Stomach (tissue), 4 donors: ENCODE results near the gene FIBP.

Source experiments
- CTCF ChIP-seq, 7 experiments: fragments of 450-650 bp in 4 of 7; fragments of 200-600 bp in 3 of 7; sonication (generic) in 3 of 7; IDR thresholded peaks; one replicate each; pipeline ENCODE4 v1.5.1; 2016 to 2019; ENCODE audit warnings: antibody characterized with exemption in 7 of 7, control low read depth in 2 of 7, mild to moderate bottlenecking in 1 of 7
- EP300 ChIP-seq: sonication (generic); formaldehyde crosslinking; IDR thresholded peaks from one replicate; pipeline ENCODE4 v1.6.1; 2017; ENCODE audit warnings: antibody characterized with exemption
- POLR2A ChIP-seq, 4 donors: fragments of 450-650 bp; IDR thresholded peaks; one replicate each; pipeline ENCODE4 v1.6.1; 2016; ENCODE audit warnings: antibody characterized with exemption in 4 of 4, control low read depth in 2 of 4, mild to moderate bottlenecking in 1 of 4, moderate library complexity in 1 of 4

- no peak for TF ChIP-seq EP300
- no peak for TF ChIP-seq CTCF (IDR thresholded peaks at IDR 0.05)
- TF ChIP-seq POLR2A (IDR thresholded peaks at IDR 0.05): no peak
These were observed 5.1 kb downstream of the FIBP start for GRCh38 chr11:65883058-65883761.
